Measurements from ENCODE around the gene MAS1. TPM values are rescaled to one million over a fixed set of nuclear protein-coding genes. Genes with fewer than 3 reads are reported as not detected.

MAS1 gene
- total and polyA plus RNA-seq, 10 of the 15 experiments (the other 5 are each of a cell fraction or from before 2014, with no cell fraction given): under 0.01 to 0.08 TPM; not detected in 8

- in situ Hi-C loops (cut with MboI) (no loop called here), intact Hi-C loops (cut with micrococcal nuclease; ENCODE audit: unreplicated experiment) (no loop called here)
- ATAC-seq (no peak), DNase-seq (ENCODE audit: low read depth, low spot score) (no peak), FAIRE-seq (no peak)
- H3K4me3 ChIP-seq: no peak overlapping the region
- BruUV-seq (replicated peaks): no TSS peak
- WGBS (ENCODE audit: insufficient coverage, insufficient replicate concordance, low lambda C conversion rate, missing lambda C conversion rate): 0% methylated on average over 1 of the region's 1 CpG
- no peaks in the 10 kb centered on the region; a peak in 1 of 4 replicates for H3K27me3 ChIP-seq (replicated peaks in 1 of 2; ENCODE audit: control insufficient read depth in 2 of 2, insufficient read depth in 2 of 2, low read length in 1 of 2)
- H3K4me1 ChIP-seq (ENCODE audit: control insufficient read depth, insufficient read depth, low read length): no peaks in the 10 kb centered on the region
- ChIA-PET SMC1A (ENCODE audit: uncharacterized antibody, unreplicated experiment) (interaction anchor here (1.2 kb wide), 1 partner anchor 25 kb away, joined by 3 read pairs; no protein-coding TSS in a partner anchor), POLR2A (interaction anchor here (0.5 kb wide), 1 partner anchor 74 kb away, joined by 4 read pairs; no protein-coding TSS in a partner anchor), CTCF (no interaction called here), RAD21 (ENCODE audit: unreplicated experiment) (no interaction called here)
- H3K4me2 ChIP-seq (ENCODE audit: control insufficient read depth, insufficient read depth): no peak overlapping the region
- H3K27ac ChIP-seq (ENCODE audit: control insufficient read depth, insufficient read depth): no peak overlapping the region
- no peaks in the 10 kb centered on the region for H4K20me1 ChIP-seq (ENCODE audit: control insufficient read depth, insufficient read depth)
- H3K36me3 ChIP-seq (ENCODE audit: control insufficient read depth in 2 of 2, insufficient read depth in 2 of 2, low read length in 1 of 2): no peaks in the 10 kb centered on the region
- no peak overlapping the region for H3K9ac ChIP-seq (ENCODE audit: control insufficient read depth, insufficient read depth, low read length)
- no peak overlapping the region for H2AFZ ChIP-seq (ENCODE audit: control insufficient read depth, low read depth, low read length)
- H3K79me2 ChIP-seq (ENCODE audit: control insufficient read depth, insufficient read depth, low read length): no peaks in the 10 kb centered on the region
- no peaks in the 10 kb centered on the region; the same call in 2 of the 3 replicates for H3K9me3 ChIP-seq (replicated peaks; ENCODE audit: control insufficient read depth, insufficient read depth, low read length)
- no peak for TF ChIP-seq FOS (IDR thresholded peaks at IDR 0.05; ENCODE audit: borderline replicate concordance, extremely low read depth, insufficient read length)
- no peak for TF ChIP-seq RAD51 (IDR thresholded peaks at IDR 0.05)
- TF ChIP-seq ZNF24 (IDR thresholded peaks at IDR 0.05): no peak
- TF ChIP-seq WRNIP1 (IDR thresholded peaks at IDR 0.05; ENCODE audit: borderline replicate concordance, low read depth, low read length): no peak
- no peak for TF ChIP-seq CREB1 (IDR thresholded peaks at IDR 0.05; ENCODE audit: low read depth)
- TF ChIP-seq IKZF2 (IDR thresholded peaks at IDR 0.05): no peak
- TF ChIP-seq RELB (IDR thresholded peaks at IDR 0.05; ENCODE audit: low read depth): no peak
- TF ChIP-seq ZBTB40 (IDR thresholded peaks at IDR 0.05; ENCODE audit: borderline replicate concordance): no peak
- TF ChIP-seq KDM1A (IDR thresholded peaks at IDR 0.05; ENCODE audit: borderline replicate concordance): no peak
- TF ChIP-seq SIN3A (IDR thresholded peaks at IDR 0.05; ENCODE audit: low read depth, low read length): no peak
- no peak for TF ChIP-seq SUPT20H (IDR thresholded peaks at IDR 0.05; ENCODE audit: borderline replicate concordance, control insufficient read depth, low read depth, low read length)
- no peak for TF ChIP-seq CBX3 (IDR thresholded peaks at IDR 0.05; ENCODE audit: borderline replicate concordance, low read depth)
- no peak for TF ChIP-seq USF1 (IDR thresholded peaks at IDR 0.05; ENCODE audit: borderline replicate concordance, extremely low read length, insufficient read depth, low read depth, low read length)
- TF ChIP-seq NR2C1 (IDR thresholded peaks at IDR 0.05): no peak
- no peak for TF ChIP-seq SKIL (IDR thresholded peaks at IDR 0.05; ENCODE audit: low read depth, poor library complexity, severe bottlenecking)
- TF ChIP-seq MTA3 (IDR thresholded peaks at IDR 0.05; ENCODE audit: borderline replicate concordance, low read length): no peak
- TF ChIP-seq CBX5 (IDR thresholded peaks at IDR 0.05; ENCODE audit: low read depth): no peak
Observed at GRCh38 chr6:159858259-159858658, 32.5 kb upstream of the MAS1 start.

All from GM12878 (cell line).